SU-DHL-6 (cell line): ENCODE results near the gene B3GLCT.

ENCODE experiments used
- CTCF ChIP-seq: fragments of 200-600 bp; sonication (generic); IDR thresholded peaks from one replicate; pipeline ENCODE4 v1.5.1; 2017; ENCODE audit warnings: antibody characterized with exemption, mild to moderate bottlenecking, low read length, moderate library complexity; ENCODE audit not compliant: insufficient read depth, poor library complexity, severe bottlenecking
- EZH2phosphoT487 ChIP-seq: fragments of 200-600 bp; sonication (generic), shearing (Covaris generic); conservative IDR thresholded peaks from 2 replicates; pipeline ENCODE4 v1.6.1; 2018; ENCODE audit warnings: mild to moderate bottlenecking, antibody characterized with exemption, low read length, moderate library complexity, mixed read lengths

GRCh38 chr13:31349156-31349555 lies 149.4 kb downstream of the B3GLCT start:
- no peak for TF ChIP-seq CTCF
- no peak for TF ChIP-seq EZH2phosphoT487
